H1 (cell line): ENCODE data around the gene CCDC174. TPM values are rescaled to one million over a fixed set of nuclear protein-coding genes. Genes with fewer than 3 reads are reported as not detected.
"Not testable (repeated sequence)": the region's sequence is repeated elsewhere in the genome, so short reads cannot be mapped to it uniquely, and the experiment has no call there.

Experiments used
- CTCF ChIA-PET: fragments of 300-600 bp; sonication (Branson Sonifier 250); formaldehyde crosslinking; loops from one replicate; lab custom pipeline; 2021; ENCODE audit not compliant: partially characterized antibody; lab: Charles Lee
- POLR2A ChIA-PET: fragments of 300-600 bp; sonication (Branson Sonifier 250); formaldehyde crosslinking; loops from one replicate; lab custom pipeline; 2021; ENCODE audit warnings: inconsistent platforms; ENCODE audit not compliant: partially characterized antibody; lab: Charles Lee
- DNase-seq, 2 experiments: peaks; one replicate each; pipeline versions ENCODE4 v3.0.0 to v3.0.0-alpha.2; 2010 to 2022; ENCODE audit warnings: low spot score in 2 of 2, low read depth in 1 of 2, mixed read lengths in 1 of 2
- FAIRE-seq: peaks from 2 replicates; lab custom pipeline; 2011; peaks lifted over from hg19 to GRCh38; lab: Jason Lieb, UNC
- H2AFZ ChIP-seq: 2 replicates; pipeline ENCODE4 v1.8.1; 2012; ENCODE audit warnings: low read length, inconsistent platforms
- H2AK5ac ChIP-seq: 2 replicates; pipeline ENCODE4 v1.6.1; 2013; ENCODE audit warnings: low read depth, low read length
- H2BK120ac ChIP-seq: replicated peaks from 2 replicates; pipeline ENCODE3; 2013; ENCODE audit warnings: low read depth, low read length, inconsistent platforms
- H2BK12ac ChIP-seq: 2 replicates; pipeline ENCODE4 v1.6.1; 2013; ENCODE audit warnings: low read depth, low read length
- H2BK15ac ChIP-seq: 2 replicates; pipeline ENCODE4 v1.6.1; 2013; ENCODE audit warnings: low read length
- H2BK20ac ChIP-seq: 2 replicates; pipeline ENCODE4 v1.6.1; 2013; ENCODE audit warnings: low read length
- H2BK5ac ChIP-seq: 2 replicates; pipeline ENCODE4 v1.6.1; 2013; ENCODE audit warnings: low read depth, low read length
- H3K14ac ChIP-seq: 2 replicates; pipeline ENCODE4 v1.6.1; 2013; ENCODE audit warnings: inconsistent platforms; ENCODE audit not compliant: insufficient read length
- H3K18ac ChIP-seq: 2 replicates; pipeline ENCODE4 v1.6.1; 2013; ENCODE audit warnings: low read length; ENCODE audit errors: extremely low read depth
- H3K23ac ChIP-seq: 2 replicates; pipeline ENCODE4 v1.6.1; 2013; ENCODE audit warnings: inconsistent platforms; ENCODE audit not compliant: insufficient read length
- H3K23me2 ChIP-seq: 2 replicates; pipeline ENCODE4 v1.6.1; 2013; ENCODE audit warnings: low read depth, low read length
- H3K27ac ChIP-seq: 2 replicates; pipeline ENCODE4 v1.6.1; 2011; ENCODE audit warnings: low read depth, low read length, inconsistent platforms
- H3K27me3 ChIP-seq, 4 experiments: replicated peaks in 1 of 4; 1 replicate in 1 of 4; 2 replicates in 3 of 4; pipeline versions ENCODE4 v1.6.1 to v1.8.1; 2011 to 2013; ENCODE audit warnings: low read length in 3 of 4, mild to moderate bottlenecking in 3 of 4, inconsistent platforms in 2 of 4, mixed read lengths in 2 of 4, moderate library complexity in 1 of 4; ENCODE audit not compliant: control insufficient read depth in 3 of 4, insufficient read depth in 3 of 4; ENCODE audit errors: extremely low read depth in 1 of 4
- H3K36me3 ChIP-seq, 4 experiments: 2 replicates each; pipeline versions ENCODE4 v1.6.1 to v1.8.1; 2011 to 2013; ENCODE audit warnings: mild to moderate bottlenecking in 4 of 4, low read length in 3 of 4, moderate library complexity in 2 of 4, control low read depth in 1 of 4, inconsistent platforms in 1 of 4; ENCODE audit not compliant: insufficient read depth in 4 of 4, control insufficient read depth in 2 of 4
- H3K4ac ChIP-seq: replicated peaks from 2 replicates; pipeline ENCODE3; 2013; ENCODE audit warnings: low read length, low read depth, mixed read lengths, inconsistent platforms; ENCODE audit not compliant: insufficient read length
- H3K4me1 ChIP-seq, 4 experiments: replicated peaks in 1 of 4; 1 replicate in 1 of 4; 2 replicates in 3 of 4; pipeline versions ENCODE4 v1.6.1 to v1.8.1; 2011 to 2013; ENCODE audit warnings: low read length in 3 of 4, inconsistent platforms in 2 of 4, mixed read lengths in 1 of 4; ENCODE audit not compliant: insufficient read depth in 4 of 4, control insufficient read depth in 3 of 4
- H3K4me2 ChIP-seq, 2 experiments: 2 replicates each; pipeline versions ENCODE4 v1.6.1 to v1.8.1; 2011 to 2013; ENCODE audit warnings: low read depth in 2 of 2, low read length in 2 of 2, control low read depth in 1 of 2, inconsistent platforms in 1 of 2, mild to moderate bottlenecking in 1 of 2; ENCODE audit not compliant: insufficient read depth in 1 of 2
- H3K4me3 ChIP-seq, 4 experiments: fragments of 200-600, 300-600 bp in 1 of 4; sonication (generic), shearing (Covaris generic), sonication (Bioruptor Twin) in 1 of 4; 2 replicates each; pipeline versions ENCODE4 v1.5.1 to v1.8.1; 2011 to 2016; ENCODE audit warnings: low read length in 4 of 4, low read depth in 3 of 4, control low read depth in 2 of 4, inconsistent platforms in 2 of 4, mild to moderate bottlenecking in 2 of 4, mixed read lengths in 1 of 4, moderate library complexity in 1 of 4; ENCODE audit not compliant: insufficient read depth in 2 of 4; ENCODE audit errors: extremely low read depth in 1 of 4
- H3K56ac ChIP-seq: replicated peaks from 2 replicates; pipeline ENCODE3; 2013; ENCODE audit warnings: low read depth, mild to moderate bottlenecking, mixed read lengths, low read length, inconsistent platforms; ENCODE audit not compliant: insufficient read length
- H3K79me1 ChIP-seq: 2 replicates; pipeline ENCODE4 v1.6.1; 2013; ENCODE audit warnings: low read depth, low read length, control low read depth
- H3K79me2 ChIP-seq, 2 experiments: 2 replicates each; pipeline versions ENCODE4 v1.6.1 to v1.8.1; 2012 to 2013; ENCODE audit warnings: low read length in 2 of 2, mild to moderate bottlenecking in 2 of 2, inconsistent platforms in 1 of 2; ENCODE audit not compliant: insufficient read depth in 2 of 2, control insufficient read depth in 1 of 2
- H3K9ac ChIP-seq, 4 experiments: replicated peaks in 1 of 4; 1 replicate in 1 of 4; 2 replicates in 3 of 4; pipeline versions ENCODE4 v1.6.1 to v1.8.1; 2011 to 2013; ENCODE audit warnings: low read depth in 3 of 4, low read length in 3 of 4, control low read depth in 2 of 4, mild to moderate bottlenecking in 2 of 4, moderate library complexity in 2 of 4, inconsistent platforms in 1 of 4; ENCODE audit errors: extremely low read depth in 1 of 4
- H3K9me3 ChIP-seq, 2 experiments: 2 replicates each; pipeline versions ENCODE4 v1.6.1 to v1.8.1; 2012 to 2013; ENCODE audit warnings: mild to moderate bottlenecking in 2 of 2, moderate library complexity in 2 of 2, control low read depth in 1 of 2, inconsistent platforms in 1 of 2, low read depth in 1 of 2, low read length in 1 of 2, mixed read lengths in 1 of 2; ENCODE audit not compliant: insufficient read depth in 2 of 2
- H4K20me1 ChIP-seq, 2 experiments: replicated peaks in 1 of 2; 2 replicates each; pipeline versions ENCODE3 to v1.8.1; 2011 to 2013; ENCODE audit warnings: inconsistent platforms in 2 of 2, low read length in 2 of 2, mild to moderate bottlenecking in 1 of 2; ENCODE audit not compliant: insufficient read depth in 2 of 2, control insufficient read depth in 1 of 2
- H4K5ac ChIP-seq: 2 replicates; pipeline ENCODE4 v1.6.1; 2013; ENCODE audit warnings: low read length, low read depth, mixed read lengths, inconsistent platforms; ENCODE audit not compliant: insufficient read length
- H4K8ac ChIP-seq: 2 replicates; pipeline ENCODE4 v1.8.0; 2013; ENCODE audit warnings: mild to moderate bottlenecking, moderate library complexity, low read length, inconsistent platforms; ENCODE audit not compliant: insufficient read depth; ENCODE audit errors: extremely low read depth
- H4K91ac ChIP-seq: replicated peaks from 2 replicates; pipeline ENCODE3; 2013; ENCODE audit warnings: low read length, mixed read lengths, inconsistent platforms; ENCODE audit not compliant: insufficient read length
- WGBS, 2 experiments: shearing (Covaris generic) in 1 of 2; methylation state at CpG; one replicate each; pipeline versions ENCODE4 v1.1.6 to v1.1.7; 2013 to 2015; ENCODE audit warnings: low lambda C conversion rate in 2 of 2, mixed read lengths in 2 of 2, inconsistent platforms in 1 of 2, low coverage in 1 of 2, missing lambda C conversion rate in 1 of 2; ENCODE audit not compliant: insufficient replicate concordance in 2 of 2, insufficient coverage in 1 of 2, insufficient read length in 1 of 2; ENCODE audit errors: extremely low coverage in 1 of 2, missing lambda C conversion rate in 1 of 2; 5-methylcytosine and 5-hydroxymethylcytosine counted together
- polyA plus RNA-seq, 7 experiments: library from polyadenylated mRNA; depleted of rRNA in 3 of 7; stranded (reverse) in 5 of 7; unstranded in 2 of 7; fragments of >200 nt in 5 of 7; fragments of 200-250 nt in 2 of 7; gene quantifications; 1 replicate in 5 of 7; 2 replicates in 1 of 7; 4 replicates in 1 of 7; pipeline versions ENCODE4 v1.2.1 to v1.2.3, GENCODE V29; 2011 to 2013; ENCODE audit warnings: missing spikeins in 2 of 7, mixed read lengths in 2 of 7
- total RNA-seq: library from RNA; stranded (reverse); fragmentation: NEBNext Ultra II Directional; extraction: Animal tissue kit (Norgen Biotek cat#: 25700); gene quantifications from 2 replicates; pipeline ENCODE4 v1.2.1, GENCODE V29; 2021

CCDC174 gene
- total and polyA plus RNA-seq, 2 of the 8 experiments (the other 6 are each of a cell fraction or from before 2014, with no cell fraction given), result 3.5 to 11.9 TPM

- H3K4me1 ChIP-seq, H3K56ac ChIP-seq, H2BK20ac ChIP-seq, H2AK5ac ChIP-seq, DNase-seq, H3K79me2 ChIP-seq, H4K5ac ChIP-seq, H3K23ac ChIP-seq, H3K4me3 ChIP-seq, H3K9ac ChIP-seq, H3K27me3 ChIP-seq, H3K27ac ChIP-seq, H3K9me3 ChIP-seq, H3K18ac ChIP-seq, H3K4ac ChIP-seq, FAIRE-seq, H3K14ac ChIP-seq, H2BK15ac ChIP-seq, H4K8ac ChIP-seq, H2BK5ac ChIP-seq, H4K91ac ChIP-seq, H2BK120ac ChIP-seq, H2BK12ac ChIP-seq, H3K23me2 ChIP-seq, H2AFZ ChIP-seq, H3K36me3 ChIP-seq, H3K79me1 ChIP-seq, H3K4me2 ChIP-seq, H4K20me1 ChIP-seq: not testable (repeated sequence)
- ChIA-PET CTCF (interaction anchor here (0.8 to 5.6 kb wide), 12 partner anchors 9 to 172 kb away, joined by 3 to 54 read pairs (median 6); no protein-coding TSS in a partner anchor), POLR2A (interaction anchor here (0.6 kb wide), 1 partner anchor 1732 kb away, joined by 4 read pairs; no protein-coding TSS in a partner anchor)
- 82% methylated on average over 3 of the region's 3 CpGs; no CpG with 5 or more reads in 1 of the 2 experiments for WGBS, 2 experiments
These were observed 42.5 kb upstream of the CCDC174 start for GRCh38 chr3:14609058-14609457.
